Retinal pigment epithelial cell (primary cell): ENCODE measurements around the gene GDAP2.
"Not testable (repeated sequence)": the region's sequence is repeated elsewhere in the genome, so short reads cannot be mapped to it uniquely, and the experiment has no call there.

Experiments used
- DNase-seq: peaks from one replicate; pipeline ENCODE4 v3.0.0-alpha.2; 2010; ENCODE audit warnings: low read depth
- H3K4me3 ChIP-seq: 2 replicates; pipeline ENCODE4 v1.5.1; 2011; ENCODE audit warnings: mild to moderate bottlenecking, low read length, control low read depth, moderate library complexity
- CTCF ChIP-seq: conservative IDR thresholded peaks from 2 replicates; pipeline ENCODE4 v1.5.1; 2011; ENCODE audit warnings: low read depth, low read length, control low read depth, inconsistent platforms

Gene GDAP2

GRCh38 chr1:117860896-117861610, 68.4 kb downstream of the GDAP2 start:
- TF ChIP-seq CTCF = no peak
- no peak for DNase-seq

GRCh38 chr1:117859901-117860300, 69.5 kb downstream of the GDAP2 start:
- no peak overlapping the region for H3K4me3 ChIP-seq
- TF ChIP-seq CTCF = no peak
- DNase-seq = no peak

More at GRCh38 chr1:117860896-117861610, 68.4 kb downstream of the GDAP2 start:
- no peak overlapping the region for H3K4me3 ChIP-seq

- TF ChIP-seq CTCF = no peak
- no peak for DNase-seq
Measured at GRCh38 chr1:117857418-117857817, 72.0 kb downstream of the GDAP2 start.

GRCh38 chr1:117852853-117853553, 76.4 kb downstream of the GDAP2 start:
- no peak for DNase-seq
- no peak overlapping the region for H3K4me3 ChIP-seq
- no peak for TF ChIP-seq CTCF

More at GRCh38 chr1:117857418-117857817, 72.0 kb downstream of the GDAP2 start:
- no peak overlapping the region for H3K4me3 ChIP-seq

GRCh38 chr1:117851687-117852086, 77.7 kb downstream of the GDAP2 start:
- no peak for DNase-seq
- TF ChIP-seq CTCF = no peak
- no peak overlapping the region for H3K4me3 ChIP-seq

- no peak overlapping the region for H3K4me3 ChIP-seq
- no peak for DNase-seq
- TF ChIP-seq CTCF = no peak
Measured at GRCh38 chr1:117846674-117847425, 82.6 kb downstream of the GDAP2 start.

GRCh38 chr1:117844478-117844877, 84.9 kb downstream of the GDAP2 start:
- not testable (repeated sequence) for DNase-seq, H3K4me3 ChIP-seq
